RWPE2 (cell line): ENCODE results near the gene UHRF1.

ENCODE experiments used
- ATAC-seq: fragments of 200-7000 bp; cut with Tn5 transposase; 3 replicates; pipeline ENCODE4 v1.9.1; 2021; ENCODE audit warnings: low read depth
- DNase-seq: peaks from one replicate; pipeline ENCODE4 v3.0.0-alpha.2; 2020; ENCODE audit warnings: low spot score
- H3K27ac ChIP-seq: fragments of 450-650 bp; 2 replicates; pipeline ENCODE4 v1.5.1; 2017; ENCODE audit warnings: mild to moderate bottlenecking; ENCODE audit not compliant: poor library complexity, severe bottlenecking
- H3K27me3 ChIP-seq: fragments of 250-450 bp; sonication (Bioruptor Pico); 2 replicates; pipeline ENCODE4 v1.5.1; 2021; ENCODE audit warnings: mild to moderate bottlenecking, moderate library complexity; ENCODE audit not compliant: insufficient read depth, poor library complexity, severe bottlenecking
- H3K36me3 ChIP-seq: fragments of 250-450 bp; sonication (Bioruptor Pico); 2 replicates; pipeline ENCODE4 v1.5.1; 2020; ENCODE audit warnings: low read depth, mild to moderate bottlenecking, moderate library complexity
- H3K4me1 ChIP-seq: fragments of 250-450 bp; sonication (Bioruptor Pico); 2 replicates; pipeline ENCODE4 v1.5.1; 2021; ENCODE audit warnings: mild to moderate bottlenecking, moderate library complexity; ENCODE audit not compliant: insufficient read depth, poor library complexity, severe bottlenecking
- H3K4me3 ChIP-seq: fragments of 250-450 bp; sonication (Bioruptor Pico); 2 replicates; pipeline ENCODE4 v1.5.1; 2021; ENCODE audit warnings: mild to moderate bottlenecking, moderate library complexity; ENCODE audit not compliant: severe bottlenecking
- H3K9me3 ChIP-seq: fragments of 250-450 bp; sonication (Bioruptor Pico); 2 replicates; pipeline ENCODE4 v1.5.1; 2021; ENCODE audit warnings: mild to moderate bottlenecking, moderate library complexity; ENCODE audit not compliant: severe bottlenecking
- TF ChIP-seq, protein P1 (sequence below): fragments of 450-650 bp; IDR thresholded peaks from one replicate; pipeline ENCODE4 v1.5.1; 2017; ENCODE audit warnings: mild to moderate bottlenecking, moderate library complexity; ENCODE audit not compliant: poor library complexity, severe bottlenecking

Gene UHRF1

DNA sequence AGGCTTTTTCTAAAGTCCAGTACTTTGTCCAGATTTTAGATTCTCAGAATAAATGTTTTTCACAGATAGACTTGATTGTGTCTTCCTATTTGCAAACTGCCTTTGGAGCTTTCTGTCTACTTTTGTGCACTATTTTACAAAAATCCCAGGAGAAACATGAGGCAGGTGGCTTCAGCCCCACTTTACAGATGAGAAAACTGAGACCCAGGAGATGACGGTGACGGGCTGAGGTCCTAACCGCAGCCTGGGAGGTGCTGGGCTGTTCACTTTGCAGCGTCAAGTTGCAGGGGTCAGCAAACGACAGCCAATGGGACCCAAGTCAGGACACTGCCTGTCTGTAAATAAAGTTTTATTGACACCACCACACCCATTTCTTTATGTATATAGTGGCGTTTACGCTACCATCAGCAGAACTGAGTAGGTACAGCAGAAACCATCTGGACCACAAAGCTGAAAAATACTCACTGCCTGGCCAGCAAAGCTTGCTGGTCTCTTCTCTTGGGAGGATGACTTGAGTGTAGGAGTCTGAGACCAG lies 52.9 kb downstream of the UHRF1 start:
- ATAC-seq (no peak), DNase-seq (no peak)
- Histone ChIP-seq H3K27me3 (no peaks in the 10 kb centered on the region), H3K4me1 (no peaks in the 10 kb centered on the region), H3K36me3 (peaks cover 58% of the 10 kb centered on the region), H3K9me3 (no peaks in the 10 kb centered on the region), H3K4me3 (no peak overlapping the region), H3K27ac (no peak overlapping the region)
- TF ChIP-seq, protein P1, sequence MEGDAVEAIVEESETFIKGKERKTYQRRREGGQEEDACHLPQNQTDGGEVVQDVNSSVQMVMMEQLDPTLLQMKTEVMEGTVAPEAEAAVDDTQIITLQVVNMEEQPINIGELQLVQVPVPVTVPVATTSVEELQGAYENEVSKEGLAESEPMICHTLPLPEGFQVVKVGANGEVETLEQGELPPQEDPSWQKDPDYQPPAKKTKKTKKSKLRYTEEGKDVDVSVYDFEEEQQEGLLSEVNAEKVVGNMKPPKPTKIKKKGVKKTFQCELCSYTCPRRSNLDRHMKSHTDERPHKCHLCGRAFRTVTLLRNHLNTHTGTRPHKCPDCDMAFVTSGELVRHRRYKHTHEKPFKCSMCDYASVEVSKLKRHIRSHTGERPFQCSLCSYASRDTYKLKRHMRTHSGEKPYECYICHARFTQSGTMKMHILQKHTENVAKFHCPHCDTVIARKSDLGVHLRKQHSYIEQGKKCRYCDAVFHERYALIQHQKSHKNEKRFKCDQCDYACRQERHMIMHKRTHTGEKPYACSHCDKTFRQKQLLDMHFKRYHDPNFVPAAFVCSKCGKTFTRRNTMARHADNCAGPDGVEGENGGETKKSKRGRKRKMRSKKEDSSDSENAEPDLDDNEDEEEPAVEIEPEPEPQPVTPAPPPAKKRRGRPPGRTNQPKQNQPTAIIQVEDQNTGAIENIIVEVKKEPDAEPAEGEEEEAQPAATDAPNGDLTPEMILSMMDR, result no peak

DNA sequence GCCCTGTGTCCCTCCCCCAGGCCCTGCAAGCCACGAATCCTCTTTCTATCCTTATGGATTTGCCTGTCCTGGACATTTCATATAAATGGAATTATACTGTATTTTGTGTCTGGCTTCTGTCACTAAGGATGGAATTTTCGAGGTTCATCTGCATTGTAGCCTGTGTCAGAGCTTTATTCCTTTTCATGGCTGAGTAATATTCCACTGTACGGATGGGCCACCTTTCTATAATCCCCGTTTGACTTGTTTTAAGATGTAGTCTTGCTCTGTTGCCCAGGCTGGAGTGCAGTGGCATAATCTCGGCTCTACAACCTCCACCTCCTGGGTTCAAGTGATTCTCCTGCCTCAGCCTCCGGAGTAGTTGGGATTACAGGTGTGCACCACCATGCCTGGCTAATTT lies 55.8 kb downstream of the UHRF1 start:
- peaks cover 32% of the 10 kb centered on the region for H3K36me3 ChIP-seq
- H3K27ac ChIP-seq, result no peak overlapping the region
- ATAC-seq (no peak), DNase-seq (no peak)
- no peaks in the 10 kb centered on the region for H3K9me3 ChIP-seq
- H3K27me3 ChIP-seq, result no peaks in the 10 kb centered on the region
- H3K4me1 ChIP-seq, result peaks cover 2% of the 10 kb centered on the region
- H3K4me3 ChIP-seq, result no peak overlapping the region
- TF ChIP-seq, protein P1, result no peak

- H3K36me3 ChIP-seq, result peaks cover 27% of the 10 kb centered on the region
- TF ChIP-seq, protein P1, result no peak
- H3K4me3 ChIP-seq, result no peak overlapping the region
- peaks cover 2% of the 10 kb centered on the region for H3K4me1 ChIP-seq
- DNase-seq (no peak), ATAC-seq (no peak)
- H3K27me3 ChIP-seq, result no peaks in the 10 kb centered on the region
- H3K9me3 ChIP-seq, result no peaks in the 10 kb centered on the region
- peak overlapping the region; percentile 44 for H3K27ac ChIP-seq
These were observed 57.3 kb downstream of the UHRF1 start for GRCh38 chr19:4966591-4966990.

DNA sequence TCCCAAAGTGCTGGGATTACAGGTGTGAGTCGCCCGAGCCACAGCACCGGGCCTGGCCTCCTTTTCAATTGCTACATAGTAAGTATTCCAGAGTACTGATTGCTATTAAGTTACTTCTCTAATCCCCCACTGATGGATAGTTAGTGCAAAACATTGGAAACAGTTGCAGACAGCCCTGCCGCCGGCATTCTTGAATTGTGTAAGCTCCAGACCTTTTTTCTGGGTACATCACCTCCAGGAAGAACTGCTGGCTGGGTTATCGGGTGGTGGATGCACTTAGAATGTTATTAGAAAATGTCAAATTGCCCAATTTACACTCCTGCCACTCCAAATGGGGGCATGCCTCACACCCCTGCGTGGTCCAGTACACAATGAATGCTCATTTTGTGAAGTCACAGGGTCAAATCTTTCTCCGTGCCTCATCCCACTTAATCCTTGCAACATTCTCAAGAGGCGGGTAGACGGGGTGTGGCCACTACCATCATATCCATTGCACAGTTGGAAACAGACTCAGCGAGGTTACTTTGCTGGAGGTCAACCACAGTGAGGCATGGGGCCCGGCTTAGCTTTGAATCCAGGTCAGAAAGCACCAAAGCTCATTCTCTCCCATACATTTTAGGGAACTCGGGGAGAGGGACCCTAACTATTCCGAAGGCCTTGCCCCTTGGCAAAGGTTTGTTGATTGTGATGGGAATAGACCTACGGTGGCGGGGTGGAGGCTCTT lies 58.6 kb downstream of the UHRF1 start:
- ATAC-seq (no peak), DNase-seq (no peak)
- Histone ChIP-seq H3K36me3 (peaks cover 16% of the 10 kb centered on the region), H3K4me1 (peaks cover 10% of the 10 kb centered on the region), H3K27ac (peak overlapping the region; percentile 44), H3K9me3 (no peaks in the 10 kb centered on the region), H3K27me3 (no peaks in the 10 kb centered on the region), H3K4me3 (peak overlapping the region; percentile 17)
- TF ChIP-seq, protein P1, result no peak
